Omental fat pad (tissue), 4 donors: Measurements from ENCODE around the gene NDST4. TPM values are rescaled to one million over a fixed set of nuclear protein-coding genes. Genes with fewer than 3 reads are reported as not detected.

Experiments used
- ATAC-seq: fragments of 150-250 bp; one replicate; pipeline ENCODE4 v1.9.1; 2016; ENCODE audit warnings: mild to moderate bottlenecking, moderate library complexity; ENCODE audit not compliant: low FRiP score
- DNase-seq: peaks from one replicate; pipeline ENCODE4 v3.0.0-alpha.2; 2019; ENCODE audit warnings: low spot score
- CTCF ChIP-seq, 3 donors: fragments of 450-650 bp; IDR thresholded peaks; one replicate each; pipeline ENCODE4 v1.5.1; 2016 to 2017; ENCODE audit warnings: antibody characterized with exemption in 3 of 3, mild to moderate bottlenecking in 3 of 3, moderate library complexity in 2 of 3
- total RNA-seq, 4 donors: library from RNA; depleted of rRNA; stranded (reverse); fragments of >200 nt; gene quantifications; one replicate each; pipeline ENCODE4 v1.1.0, GENCODE V29; 2016

The NDST4 gene
- total RNA-seq, 4 donors from 2014 or later = not detected

- no peak for DNase-seq
- no peak for TF ChIP-seq CTCF (IDR thresholded peaks at IDR 0.05)
- ATAC-seq = no peak
These were observed 32.2 kb upstream of the NDST4 start for GRCh38 chr4:115145393-115146160.

GRCh38 chr4:115128037-115128436 is 14.6 kb upstream of the NDST4 start:
- DNase-seq (no peak), ATAC-seq (no peak)
- TF ChIP-seq CTCF (IDR thresholded peaks at IDR 0.05) = no peak

DNA sequence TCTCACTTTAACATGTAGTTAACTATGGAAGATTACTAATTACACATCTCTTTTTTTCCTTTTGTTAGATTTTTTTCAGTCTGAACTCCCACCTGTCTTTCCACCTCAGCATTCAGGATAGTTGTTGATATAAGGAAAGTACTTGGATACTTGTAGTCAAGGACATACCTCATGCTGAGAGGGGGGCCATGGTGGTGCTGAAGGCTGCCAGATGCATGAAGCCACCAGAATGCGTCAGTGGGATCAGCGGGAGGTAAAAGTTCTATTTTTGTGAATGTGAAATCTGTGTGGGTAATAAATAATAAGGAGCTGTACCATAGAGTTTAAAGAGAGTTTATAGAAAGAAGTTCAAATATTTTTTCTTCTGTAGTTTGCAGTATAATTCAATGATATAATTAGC is 13.1 kb upstream of the NDST4 start:
- ATAC-seq = no peak
- DNase-seq = no peak
- TF ChIP-seq CTCF (IDR thresholded peaks at IDR 0.05) = no peak

DNA sequence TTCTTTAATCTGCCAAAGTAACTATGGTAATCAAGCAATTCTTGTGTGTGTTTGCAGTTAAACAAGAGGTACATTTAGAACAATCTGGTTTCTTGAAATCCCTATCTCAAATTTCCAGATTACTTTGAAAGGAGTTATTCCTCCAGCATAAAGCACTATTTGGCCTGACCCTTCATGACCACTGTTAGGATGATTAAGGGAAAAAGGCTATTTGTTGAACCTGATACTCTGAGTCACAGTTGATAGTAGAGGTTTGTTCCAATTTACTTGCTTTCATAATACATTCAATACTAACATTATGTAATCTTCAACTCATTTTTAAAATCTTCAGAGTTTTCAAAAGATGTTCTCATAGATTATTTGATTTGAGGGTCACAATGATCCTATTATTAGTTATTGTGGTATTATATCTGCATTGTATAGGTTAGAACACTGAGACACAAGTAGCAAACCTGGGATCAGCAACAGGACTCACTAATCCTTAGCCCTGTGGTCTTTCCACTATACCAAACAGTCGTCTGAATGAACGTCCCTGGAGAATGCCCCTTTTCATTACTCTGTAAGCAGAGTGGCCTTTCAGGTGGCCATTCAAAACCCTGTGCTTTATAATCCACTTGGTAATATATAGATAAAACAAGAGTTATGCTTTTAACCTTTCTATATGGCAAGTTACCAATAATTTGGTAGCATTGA is 8.1 kb upstream of the NDST4 start:
- TF ChIP-seq CTCF (IDR thresholded peaks at IDR 0.05) = no peak
- no peak for ATAC-seq
- DNase-seq = no peak

GRCh38 chr4:115119804-115120352 is 6.5 kb upstream of the NDST4 start:
- ATAC-seq (no peak), DNase-seq (no peak)
- no peak for TF ChIP-seq CTCF (IDR thresholded peaks at IDR 0.05)

DNA sequence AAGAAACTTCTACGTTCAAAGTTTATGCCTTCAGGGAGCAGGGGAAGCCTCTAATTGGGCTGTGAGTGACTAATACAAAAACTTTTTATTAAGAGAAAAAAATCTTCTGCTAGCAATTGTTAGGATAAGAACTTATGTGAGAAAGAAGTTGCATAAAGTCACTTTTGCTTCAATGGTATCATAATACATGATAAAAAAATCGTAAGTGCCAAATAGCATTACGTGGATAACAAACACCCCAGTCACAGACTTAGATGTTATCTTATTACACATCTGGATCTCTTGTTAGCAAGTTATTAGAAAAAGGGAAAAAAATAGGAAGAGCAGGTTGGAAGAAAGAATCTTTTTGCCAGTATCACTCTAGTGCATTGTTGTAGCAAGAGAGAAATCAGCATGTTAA is 4.2 kb upstream of the NDST4 start:
- ATAC-seq = no peak
- TF ChIP-seq CTCF (IDR thresholded peaks at IDR 0.05) = no peak
- no peak for DNase-seq
